Epidermal melanocyte (primary cell): ENCODE measurements around the gene ASB4.
"Not testable (repeated sequence)": the region's sequence is repeated elsewhere in the genome, so short reads cannot be mapped to it uniquely, and the experiment has no call there.

Experiments
- DNase-seq: peaks from one replicate; pipeline ENCODE4 v3.0.0; 2011; ENCODE audit warnings: low spot score; ENCODE audit not compliant: insufficient read length

ASB4 gene

GRCh38 chr7:95550546-95550945, 64.8 kb downstream of the ASB4 start:
- DNase-seq = no peak

DNA sequence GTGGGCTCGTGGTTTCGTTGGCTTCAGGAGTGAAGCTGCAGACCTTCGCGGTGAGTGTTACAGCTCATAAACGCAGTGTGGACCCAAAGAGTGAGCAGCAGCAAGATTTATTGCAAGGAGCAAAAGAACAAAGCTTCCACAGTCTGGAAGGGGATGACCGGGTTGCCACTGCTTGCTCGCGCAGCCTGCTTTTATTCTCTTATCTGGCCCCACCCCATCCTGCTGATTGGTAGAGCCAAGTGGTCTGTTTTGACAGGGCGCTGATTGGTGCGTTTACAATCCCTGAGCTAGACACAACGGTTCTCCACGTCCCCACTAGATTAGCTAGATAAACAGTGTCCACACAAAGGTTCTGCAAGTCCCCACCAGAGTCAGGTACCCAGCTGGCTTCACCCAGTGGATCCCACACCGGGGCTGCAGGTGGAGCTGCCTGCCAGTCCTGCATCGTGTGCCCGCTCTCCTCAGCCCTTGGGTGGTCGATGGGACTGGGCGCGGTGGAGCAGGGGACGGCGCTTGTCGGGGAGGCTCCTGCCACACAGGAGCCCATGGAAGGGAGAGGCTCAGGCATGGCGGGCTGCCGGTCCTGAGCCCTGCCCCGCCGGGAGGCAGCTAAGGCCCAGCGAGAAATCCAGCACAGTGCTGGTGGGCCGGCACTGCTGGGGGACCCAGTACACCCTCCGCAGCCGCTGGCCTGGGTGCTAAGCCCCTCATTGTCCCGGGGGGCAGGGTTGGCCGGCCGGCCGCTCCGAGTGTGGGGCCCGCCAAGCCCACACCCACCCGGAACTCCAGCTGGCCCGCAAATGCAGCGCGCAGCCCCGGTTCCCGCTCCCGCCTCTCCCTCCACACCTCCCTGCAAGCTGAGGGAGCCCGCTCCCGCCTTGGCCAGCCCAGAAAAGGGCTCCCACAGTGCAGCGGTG, 66.5 kb downstream of the ASB4 start:
- DNase-seq = not testable (repeated sequence)

GRCh38 chr7:95553939-95554338, 68.2 kb downstream of the ASB4 start:
- no peak for DNase-seq

- DNase-seq = no peak
These were observed 71.0 kb downstream of the ASB4 start for GRCh38 chr7:95556777-95557176.

- DNase-seq = no peak
These were observed 73.1 kb downstream of the ASB4 start for GRCh38 chr7:95558864-95559263.

GRCh38 chr7:95560674-95561073, 74.9 kb downstream of the ASB4 start:
- no peak for DNase-seq

GRCh38 chr7:95569720-95570119, 84.0 kb downstream of the ASB4 start:
- no peak for DNase-seq

DNA sequence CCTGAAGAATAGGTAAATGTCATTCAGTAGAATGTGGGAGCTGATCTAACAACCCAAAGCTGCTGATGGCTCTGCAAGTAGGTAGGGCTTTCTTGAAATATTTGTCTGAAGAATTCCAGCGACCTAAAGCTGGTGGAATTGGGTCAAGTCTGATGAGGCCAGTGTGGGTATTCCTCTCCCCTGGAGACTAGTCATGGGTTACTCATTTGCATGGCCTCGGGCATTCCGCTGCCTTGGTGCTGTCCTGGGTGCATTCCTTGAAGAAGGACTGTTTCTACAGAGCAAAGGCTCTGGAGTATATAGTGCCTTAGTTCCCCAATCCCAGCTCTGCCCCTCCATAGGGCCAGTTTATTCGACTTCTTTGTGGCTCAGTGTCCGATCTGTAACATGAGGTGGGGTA, 91.4 kb downstream of the ASB4 start:
- no peak for DNase-seq

DNA sequence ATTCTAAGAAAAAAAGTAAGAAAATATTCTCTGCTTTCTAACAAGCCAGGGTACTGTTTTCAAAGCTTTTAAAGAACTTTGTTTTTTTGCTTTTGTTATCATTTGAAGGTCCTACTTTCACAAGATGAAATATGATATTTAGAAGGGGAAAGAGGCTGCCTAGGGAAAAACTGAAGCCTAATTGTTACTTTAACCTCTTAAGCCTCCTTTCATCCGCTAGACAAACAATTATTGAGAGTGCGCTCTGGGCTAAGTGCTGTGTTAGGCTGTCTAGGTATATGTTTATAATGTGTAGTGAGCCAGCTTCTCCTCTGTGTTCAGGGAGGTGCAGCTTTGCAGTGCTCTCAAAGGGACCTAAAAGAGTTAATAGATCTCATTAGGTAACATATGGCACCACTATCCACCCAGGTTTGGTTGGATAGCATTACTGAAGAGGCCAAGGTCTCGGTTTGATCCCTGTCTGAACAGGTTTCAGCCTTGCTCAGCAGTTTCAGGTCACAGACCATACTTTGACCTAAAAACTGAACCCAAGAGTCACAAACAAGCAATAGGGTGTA, 92.6 kb downstream of the ASB4 start:
- DNase-seq = no peak

DNA sequence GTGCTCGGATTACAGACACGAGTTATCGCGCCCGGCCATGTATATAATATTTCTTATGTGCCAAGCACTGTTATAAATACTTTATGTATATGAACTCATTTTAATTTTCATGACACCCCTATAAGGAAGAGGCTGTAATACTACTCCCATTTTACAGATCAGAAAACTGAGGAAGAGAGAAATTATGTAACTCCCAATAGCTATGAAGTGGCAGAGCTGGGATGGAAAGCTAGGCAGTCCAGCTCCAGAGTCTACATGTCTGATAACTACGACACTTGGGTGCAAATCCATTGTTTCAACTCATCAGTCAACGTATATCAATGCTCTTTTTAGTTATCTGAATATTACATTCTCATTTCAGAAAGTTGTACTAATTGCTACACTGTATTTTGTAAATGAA, 93.6 kb downstream of the ASB4 start:
- no peak for DNase-seq

- no peak for DNase-seq
These were observed 95.7 kb downstream of the ASB4 start for GRCh38 chr7:95581467-95581866.

DNA sequence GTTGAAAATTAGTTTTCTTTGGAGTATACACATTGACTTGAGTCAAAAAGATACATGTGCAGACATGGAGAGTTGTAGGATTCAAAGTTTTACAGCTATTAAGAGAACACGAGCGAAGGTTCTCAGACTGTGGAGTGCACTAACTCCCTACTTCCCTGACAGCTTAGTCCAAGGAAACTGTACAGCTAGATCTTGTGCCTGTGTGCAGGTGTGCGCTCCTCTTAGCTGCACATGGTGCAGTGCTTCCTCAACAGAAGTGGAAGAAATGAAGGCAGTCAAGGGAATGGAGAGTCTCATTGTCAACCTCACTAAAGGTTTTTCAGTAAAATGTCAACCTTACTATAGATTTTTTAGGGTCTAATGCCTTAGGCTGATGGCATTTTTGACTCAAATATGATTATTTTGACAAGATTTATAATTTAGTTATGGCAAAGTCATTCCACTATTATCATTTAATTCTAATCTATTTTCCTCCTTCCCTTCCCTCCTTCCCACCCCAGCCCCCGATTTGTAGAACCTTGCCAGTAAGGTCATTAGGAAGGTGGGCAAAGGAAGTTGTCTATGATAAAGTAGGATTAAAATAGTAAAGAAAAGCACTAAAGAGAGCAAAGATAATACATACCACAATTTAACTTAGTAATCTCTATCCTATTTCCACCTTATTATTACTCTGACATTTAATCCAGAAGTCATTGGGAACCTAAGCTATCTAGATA, 97.0 kb downstream of the ASB4 start:
- no peak for DNase-seq

GRCh38 chr7:95583834-95584621, 98.3 kb downstream of the ASB4 start:
- no peak for DNase-seq

- DNase-seq = no peak
These were observed 99.2 kb downstream of the ASB4 start for GRCh38 chr7:95584769-95585425.

GRCh38 chr7:95585426-95585789, 99.7 kb downstream of the ASB4 start:
- DNase-seq = no peak

GRCh38 chr7:95586951-95587301, 101.2 kb downstream of the ASB4 start:
- DNase-seq = no peak

DNA sequence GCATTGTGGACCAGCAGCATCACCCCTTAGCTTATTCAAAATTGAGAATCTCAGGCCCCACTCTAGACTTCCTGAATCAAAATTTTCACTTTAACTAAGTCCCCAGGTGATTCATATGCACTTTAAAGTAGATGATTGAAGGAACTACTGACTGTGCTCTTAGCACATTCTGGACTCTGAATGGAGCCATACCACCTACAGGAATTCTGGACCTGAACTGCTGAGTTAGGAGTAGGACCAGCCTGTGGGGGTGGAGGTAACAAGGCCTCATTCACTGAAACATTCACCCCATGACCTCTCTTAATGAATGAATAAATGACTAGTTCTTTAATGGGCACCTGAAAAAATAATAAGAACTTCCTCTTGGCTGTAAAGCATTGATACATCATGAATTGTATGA, 103.3 kb downstream of the ASB4 start:
- DNase-seq = no peak

DNA sequence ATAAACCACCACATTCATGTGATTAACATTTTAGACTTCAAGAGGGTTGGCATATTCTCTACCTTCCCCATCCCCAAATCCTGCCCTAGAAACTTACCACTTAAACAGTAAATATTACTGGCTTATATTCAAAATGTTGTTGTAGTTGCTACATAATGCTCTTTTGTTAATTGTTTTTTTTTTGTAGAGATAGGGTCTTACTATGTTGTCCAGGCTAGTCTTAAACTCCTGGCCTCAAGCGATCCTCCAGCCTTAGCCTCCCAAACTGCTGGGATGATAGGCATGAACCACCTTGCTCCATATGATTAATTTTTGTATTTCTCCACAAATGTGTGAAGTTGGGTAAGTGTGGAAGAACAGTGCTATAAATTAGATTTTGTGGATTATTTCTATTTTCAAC, 104.0 kb downstream of the ASB4 start:
- DNase-seq = no peak
